Transverse colon (tissue), 4 donors: ENCODE data around the gene BMP10. TPM values are rescaled to one million over a fixed set of nuclear protein-coding genes. Genes with fewer than 3 reads are reported as not detected.

Source experiments
- DNase-seq: peaks from one replicate; pipeline ENCODE4 v3.0.0-alpha.2; 2019
- H3K27ac ChIP-seq, 4 donors: fragments of 200-600 bp; sonication (generic); 2 replicates each; pipeline ENCODE4 v1.5.1; 2016 to 2018; ENCODE audit warnings: inconsistent platforms in 4 of 4
- H3K27me3 ChIP-seq: fragments of 200-600 bp; sonication (generic); 2 replicates; pipeline ENCODE4 v1.5.1; 2017; ENCODE audit warnings: inconsistent platforms
- H3K36me3 ChIP-seq, 4 donors: fragments of 200-600 bp; sonication (generic); 2 replicates each; pipeline ENCODE4 v1.5.1; 2017 to 2019; ENCODE audit warnings: inconsistent platforms in 4 of 4
- H3K4me1 ChIP-seq, 4 donors: fragments of 200-600 bp; sonication (generic); 2 replicates each; pipeline ENCODE4 v1.5.1; 2017 to 2020; ENCODE audit warnings: inconsistent platforms in 4 of 4
- H3K4me3 ChIP-seq, 4 donors: fragments of 200-600 bp; sonication (generic); 1 replicate in 1 of 4; 2 replicates in 3 of 4; pipeline versions ENCODE4 v1.5.1 to v1.6.1; 2017 to 2019; ENCODE audit warnings: inconsistent platforms in 4 of 4
- H3K9me3 ChIP-seq, 2 donors: fragments of 200-600 bp; sonication (generic); 2 replicates each; pipeline ENCODE4 v1.5.1; 2017 to 2019; ENCODE audit warnings: inconsistent platforms in 2 of 2
- EP300 ChIP-seq: sonication (generic); formaldehyde crosslinking; IDR thresholded peaks from one replicate; pipeline ENCODE4 v1.6.1; 2017; ENCODE audit warnings: antibody characterized with exemption, low read depth
- POLR2A ChIP-seq: fragments of 450-650 bp; IDR thresholded peaks from one replicate; pipeline ENCODE4 v1.6.1; 2016; ENCODE audit warnings: antibody characterized with exemption, mild to moderate bottlenecking, moderate library complexity
- POLR2AphosphoS5 ChIP-seq, 3 donors: sonication (generic); formaldehyde crosslinking; IDR thresholded peaks; one replicate each; pipeline ENCODE4 v1.6.1; 2016; ENCODE audit warnings: antibody characterized with exemption in 3 of 3
- WGBS, 2 donors: methylation state at CpG; one replicate each; pipeline ENCODE4 v1.1.5; 2018; ENCODE audit warnings: low coverage in 1 of 2; 5-methylcytosine and 5-hydroxymethylcytosine counted together
- in situ Hi-C, 4 donors: fragments of 200-750 bp; cut with MboI; loops; one replicate each; pipeline versions ENCODE4 v1.15.0 to v1.15.1; 2017; ENCODE audit warnings: low sequenced_read_pairs in 3 of 4, low pct_ligation_motif_present in 1 of 4, low pct_unique_long_range_greater_than_20kb in 1 of 4
- intact Hi-C: fragments of 100-400 bp; cut with DNase I; formaldehyde crosslinking; loops from one replicate; pipeline ENCODE4 v1.15.1; 2023; ENCODE audit warnings: low total_unique reads
- total RNA-seq, 4 donors: library from RNA; depleted of rRNA; stranded (reverse); fragments of >200 nt; gene quantifications; one replicate each; pipeline ENCODE4 v1.1.0, GENCODE V29; 2016
- TF ChIP-seq, protein P1 (sequence below), 5 experiments: fragments of 200-600 bp in 3 of 5; fragments of 450-650 bp in 2 of 5; sonication (generic) in 3 of 5; IDR thresholded peaks; 1 replicate in 2 of 5; 2 replicates in 3 of 5; pipeline ENCODE4 v1.5.1; 2016 to 2017; ENCODE audit warnings: antibody characterized with exemption in 5 of 5, inconsistent platforms in 3 of 5, mild to moderate bottlenecking in 2 of 5, moderate library complexity in 1 of 5

The BMP10 gene
- total RNA-seq, 4 donors from 2014 or later: not detected

DNA sequence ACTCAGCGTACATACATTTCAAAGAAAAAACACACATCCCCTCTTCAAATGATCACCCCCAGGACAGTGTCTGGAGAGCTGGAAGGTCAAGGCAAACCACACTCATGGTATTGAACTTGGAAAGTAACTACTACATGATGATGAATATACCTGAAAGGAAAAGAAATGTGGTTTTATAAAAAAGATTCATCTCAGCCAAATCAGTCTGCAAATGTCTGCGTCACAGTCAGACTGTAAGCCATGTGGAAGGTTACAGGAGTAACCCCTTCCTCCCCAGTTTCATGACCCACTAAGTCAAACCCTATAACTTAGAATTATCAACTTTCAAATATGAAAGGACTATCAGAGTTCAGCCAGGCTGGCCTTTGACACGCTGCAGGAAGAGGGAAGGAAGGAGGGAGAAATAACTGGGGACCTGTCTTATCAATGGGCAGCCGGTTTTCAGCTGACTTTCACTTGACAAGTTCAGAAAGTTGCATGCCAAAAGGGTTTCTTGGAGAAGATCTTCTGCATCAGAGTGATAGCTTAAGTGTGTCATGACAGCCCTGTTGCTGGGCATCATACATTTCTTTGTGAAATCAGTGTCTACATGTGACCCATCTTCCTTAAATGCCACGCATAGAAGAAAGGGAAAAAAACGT, 7.0 kb upstream of the BMP10 start:
- DNase-seq: no peak
- H3K9me3 ChIP-seq: no peaks in the 10 kb centered on the region
- intact Hi-C loops: no loop called here
- no peaks in the 10 kb centered on the region for H3K4me1 ChIP-seq
- H3K4me3 ChIP-seq: no peak overlapping the region
- in situ Hi-C loops: no loop called here
- no peaks in the 10 kb centered on the region for H3K36me3 ChIP-seq
- H3K27ac ChIP-seq: no peak overlapping the region
- TF ChIP-seq EP300 (no peak), POLR2AphosphoS5 (IDR thresholded peaks at IDR 0.05) (no peak), POLR2A (no peak)
- TF ChIP-seq, protein P1, sequence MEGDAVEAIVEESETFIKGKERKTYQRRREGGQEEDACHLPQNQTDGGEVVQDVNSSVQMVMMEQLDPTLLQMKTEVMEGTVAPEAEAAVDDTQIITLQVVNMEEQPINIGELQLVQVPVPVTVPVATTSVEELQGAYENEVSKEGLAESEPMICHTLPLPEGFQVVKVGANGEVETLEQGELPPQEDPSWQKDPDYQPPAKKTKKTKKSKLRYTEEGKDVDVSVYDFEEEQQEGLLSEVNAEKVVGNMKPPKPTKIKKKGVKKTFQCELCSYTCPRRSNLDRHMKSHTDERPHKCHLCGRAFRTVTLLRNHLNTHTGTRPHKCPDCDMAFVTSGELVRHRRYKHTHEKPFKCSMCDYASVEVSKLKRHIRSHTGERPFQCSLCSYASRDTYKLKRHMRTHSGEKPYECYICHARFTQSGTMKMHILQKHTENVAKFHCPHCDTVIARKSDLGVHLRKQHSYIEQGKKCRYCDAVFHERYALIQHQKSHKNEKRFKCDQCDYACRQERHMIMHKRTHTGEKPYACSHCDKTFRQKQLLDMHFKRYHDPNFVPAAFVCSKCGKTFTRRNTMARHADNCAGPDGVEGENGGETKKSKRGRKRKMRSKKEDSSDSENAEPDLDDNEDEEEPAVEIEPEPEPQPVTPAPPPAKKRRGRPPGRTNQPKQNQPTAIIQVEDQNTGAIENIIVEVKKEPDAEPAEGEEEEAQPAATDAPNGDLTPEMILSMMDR (IDR thresholded peaks at IDR 0.05): no peak
- H3K27me3 ChIP-seq: no peaks in the 10 kb centered on the region
- 74 to 78% methylated on average over 6 of the region's 6 CpGs for WGBS, 2 donors

GRCh38 chr2:68877079-68877772, 6.0 kb upstream of the BMP10 start:
- Histone ChIP-seq H3K4me1 (no peaks in the 10 kb centered on the region), H3K27ac (no peak overlapping the region), H3K9me3 (no peaks in the 10 kb centered on the region), H3K4me3 (no peak overlapping the region), H3K36me3 (no peaks in the 10 kb centered on the region), H3K27me3 (no peaks in the 10 kb centered on the region)
- intact Hi-C loops (no loop called here), in situ Hi-C loops (no loop called here)
- TF ChIP-seq, protein P1 (IDR thresholded peaks at IDR 0.05): no peak
- no peak for TF ChIP-seq POLR2AphosphoS5 (IDR thresholded peaks at IDR 0.05)
- TF ChIP-seq EP300: no peak
- TF ChIP-seq POLR2A: no peak
- no peak for DNase-seq
- 73 to 78% methylated on average over 2 to 3 of the region's 3 CpGs for WGBS, 2 donors

GRCh38 chr2:68870215-68870614, 982 bp downstream of the BMP10 start:
- H3K27me3 ChIP-seq: no peaks in the 10 kb centered on the region
- 47 to 55% methylated on average over 2 of the region's 2 CpGs for WGBS, 2 donors
- no peaks in the 10 kb centered on the region for H3K36me3 ChIP-seq
- H3K9me3 ChIP-seq: no peaks in the 10 kb centered on the region
- no peak overlapping the region for H3K27ac ChIP-seq
- DNase-seq: no peak
- intact Hi-C loops (no loop called here), in situ Hi-C loops (no loop called here)
- no peak overlapping the region for H3K4me3 ChIP-seq
- no peaks in the 10 kb centered on the region for H3K4me1 ChIP-seq
- no peak for TF ChIP-seq EP300
- TF ChIP-seq, protein P1 (IDR thresholded peaks at IDR 0.05): no peak
- no peak for TF ChIP-seq POLR2AphosphoS5 (IDR thresholded peaks at IDR 0.05)
- TF ChIP-seq POLR2A: no peak

- Histone ChIP-seq H3K27me3 (no peaks in the 10 kb centered on the region), H3K36me3 (no peaks in the 10 kb centered on the region)
- intact Hi-C loops: no loop called here
Observed at GRCh38 chr2:68865108-68865507, 6.1 kb downstream of the BMP10 start.

More at GRCh38 chr2:68865108-68865507, 6.1 kb downstream of the BMP10 start:
- Histone ChIP-seq H3K4me3 (no peak overlapping the region), H3K27ac (no peak overlapping the region), H3K9me3 (no peaks in the 10 kb centered on the region), H3K4me1 (no peaks in the 10 kb centered on the region)
- DNase-seq: no peak
- in situ Hi-C loops: no loop called here
- TF ChIP-seq POLR2AphosphoS5 (IDR thresholded peaks at IDR 0.05): no peak
- no peak for TF ChIP-seq POLR2A
